KMS-11 (cell line): ENCODE measurements around the gene TCTA.

Experiments used
- H2AFZ ChIP-seq: fragments of 200-600 bp; sonication (generic); 2 replicates; pipeline ENCODE4 v1.6.1; 2016; ENCODE audit warnings: antibody characterized with exemption, mixed run types, low read depth
- H3K27ac ChIP-seq: fragments of 200-600 bp; sonication (generic); 2 replicates; pipeline ENCODE4 v1.6.1; 2016; ENCODE audit warnings: mild to moderate bottlenecking, mixed run types
- H3K27me3 ChIP-seq: fragments of 200-600 bp; sonication (generic); 2 replicates; pipeline ENCODE4 v1.6.1; 2017; ENCODE audit warnings: mild to moderate bottlenecking, low read depth, mixed run types, moderate library complexity; ENCODE audit not compliant: insufficient read depth
- H3K36me3 ChIP-seq: fragments of 200-600 bp; sonication (generic); 2 replicates; pipeline ENCODE4 v1.6.1; 2017; ENCODE audit warnings: mild to moderate bottlenecking, mixed run types; ENCODE audit not compliant: insufficient read depth
- H3K4me1 ChIP-seq: fragments of 200-600 bp; sonication (generic); 2 replicates; pipeline ENCODE4 v1.6.1; 2016; ENCODE audit warnings: mild to moderate bottlenecking, low read depth, mixed run types; ENCODE audit not compliant: poor library complexity, severe bottlenecking
- H3K4me2 ChIP-seq: fragments of 200-600 bp; sonication (generic); 2 replicates; pipeline ENCODE4 v1.7.0; 2016; ENCODE audit warnings: mild to moderate bottlenecking, mixed run types
- H3K4me3 ChIP-seq: fragments of 200-600 bp; sonication (generic); IDR thresholded peaks from 2 replicates; pipeline ENCODE4 v1.6.1; 2017; ENCODE audit warnings: low read depth, low read length, mixed read lengths; ENCODE audit not compliant: insufficient read depth
- H3K79me2 ChIP-seq: fragments of 200-600 bp; sonication (generic); 2 replicates; pipeline ENCODE4 v1.6.1; 2016; ENCODE audit warnings: low read depth, mixed run types; ENCODE audit not compliant: insufficient read depth
- H3K9ac ChIP-seq: fragments of 200-600 bp; sonication (generic); 2 replicates; pipeline ENCODE4 v1.6.1; 2016; ENCODE audit warnings: mild to moderate bottlenecking, mixed run types
- H4K20me1 ChIP-seq: fragments of 200-600 bp; sonication (generic); 2 replicates; pipeline ENCODE4 v1.6.1; 2016; ENCODE audit warnings: mild to moderate bottlenecking, mixed run types; ENCODE audit not compliant: insufficient read depth
- CTCF ChIP-seq: fragments of 200-600 bp; sonication (generic); conservative IDR thresholded peaks from 2 replicates; pipeline ENCODE4 v1.6.1; 2017; ENCODE audit warnings: low read depth, mild to moderate bottlenecking, antibody characterized with exemption, low read length, moderate library complexity, mixed read lengths

Gene TCTA

GRCh38 chr3:49377483-49377882 lies 34.7 kb upstream of the TCTA start:
- H3K27me3 ChIP-seq = no peaks in the 10 kb centered on the region
- no peak overlapping the region for H2AFZ ChIP-seq
- no peaks in the 10 kb centered on the region for H4K20me1 ChIP-seq
- H3K9ac ChIP-seq = no peak overlapping the region
- H3K36me3 ChIP-seq = no peaks in the 10 kb centered on the region
- TF ChIP-seq CTCF = no peak
- H3K79me2 ChIP-seq = peaks cover 57% of the 10 kb centered on the region
- no peak overlapping the region for H3K27ac ChIP-seq
- no peak overlapping the region for H3K4me2 ChIP-seq
- H3K4me3 ChIP-seq = no peak overlapping the region
- H3K4me1 ChIP-seq = no peaks in the 10 kb centered on the region

- TF ChIP-seq CTCF = no peak
- no peaks in the 10 kb centered on the region for H3K4me1 ChIP-seq
- no peak overlapping the region for H3K27ac ChIP-seq
- H3K9ac ChIP-seq = no peak overlapping the region
- H3K36me3 ChIP-seq = no peaks in the 10 kb centered on the region
- H3K27me3 ChIP-seq = no peaks in the 10 kb centered on the region
- H3K4me2 ChIP-seq = no peak overlapping the region
- no peaks in the 10 kb centered on the region for H4K20me1 ChIP-seq
- H3K79me2 ChIP-seq = peaks cover 66% of the 10 kb centered on the region
- H3K4me3 ChIP-seq = no peak overlapping the region
- no peak overlapping the region for H2AFZ ChIP-seq
Measured at GRCh38 chr3:49378249-49378895, 33.9 kb upstream of the TCTA start.

- no peak overlapping the region for H3K4me2 ChIP-seq
- no peak overlapping the region for H3K4me3 ChIP-seq
- no peak for TF ChIP-seq CTCF
- H3K27me3 ChIP-seq = no peaks in the 10 kb centered on the region
- peaks cover 96% of the 10 kb centered on the region for H3K79me2 ChIP-seq
- H3K27ac ChIP-seq = no peak overlapping the region
- no peaks in the 10 kb centered on the region for H3K36me3 ChIP-seq
- no peak overlapping the region for H2AFZ ChIP-seq
- no peak overlapping the region for H3K9ac ChIP-seq
- H4K20me1 ChIP-seq = no peaks in the 10 kb centered on the region
- H3K4me1 ChIP-seq = no peaks in the 10 kb centered on the region
Measured at GRCh38 chr3:49383387-49383786, 28.8 kb upstream of the TCTA start.

- Histone ChIP-seq H3K79me2 (peaks cover 98% of the 10 kb centered on the region), H3K36me3 (no peaks in the 10 kb centered on the region), H3K4me3 (no peak overlapping the region), H3K27me3 (no peaks in the 10 kb centered on the region), H3K9ac (no peak overlapping the region), H3K4me1 (no peaks in the 10 kb centered on the region), H4K20me1 (no peaks in the 10 kb centered on the region), H3K27ac (no peak overlapping the region), H3K4me2 (no peak overlapping the region), H2AFZ (no peak overlapping the region)
- no peak for TF ChIP-seq CTCF
Measured at GRCh38 chr3:49385617-49386016, 26.6 kb upstream of the TCTA start.
